ENCODE results near the gene MIA.
"Not testable (repeated sequence)": the region's sequence is repeated elsewhere in the genome, so short reads cannot be mapped to it uniquely, and the experiment has no call there.

Gene MIA

GRCh38 chr19:40768869-40769268 lies 6.5 kb upstream of the MIA start:
- Histone ChIP-seq H3K27ac (no peak overlapping the region), H3K4me1 (peaks cover 0 to 6% (median under 1%) of the 10 kb centered on the region in 10 experiments; a peak in 5 of 20 replicates), H3K9me3 (replicated peaks in 1 of 11) (peaks cover 4 to 30% (median 19%) of the 10 kb centered on the region in 11 experiments; a peak in 19 of 22 replicates), H4K20me1 (peaks cover 13 to 32% (median 26%) of the 10 kb centered on the region in 11 experiments; a peak in 20 of 22 replicates), H3K36me3 (peaks cover 44 to 86% (median 73%) of the 10 kb centered on the region in 11 experiments), H3K4me2 (no peak overlapping the region), H3K27me3 (no peaks in the 10 kb centered on the region), H3K4me3 (no peak overlapping the region), H3K9ac (no peak overlapping the region)
- no peak for TF ChIP-seq Cebpa-rat (IDR thresholded peaks at IDR 0.05)

- not testable (repeated sequence) for H3K27me3 ChIP-seq, H3K4me3 ChIP-seq, H3K9ac ChIP-seq, H3K27ac ChIP-seq, H3K4me2 ChIP-seq
- H3K36me3 ChIP-seq, result peaks cover 20 to 62% (median 49%) of the 10 kb centered on the region in 11 experiments
- H3K4me1 ChIP-seq, result peaks cover 20 to 30% (median 24%) of the 10 kb centered on the region in 10 experiments
- peaks cover 4 to 30% (median 19%) of the 10 kb centered on the region in 11 experiments; a peak in 19 of 22 replicates for H3K9me3 ChIP-seq (replicated peaks in 1 of 11)
- H4K20me1 ChIP-seq, result peaks cover 0 to 17% (median 3%) of the 10 kb centered on the region in 11 experiments; a peak in 11 of 22 replicates
These were observed 4.0 kb upstream of the MIA start for GRCh38 chr19:40771101-40771862.

- Histone ChIP-seq H3K4me2 (peak overlapping the region; percentile 31 to 96 (median 72); a peak in 21 of 22 replicates), H3K27me3 (no peaks in the 10 kb centered on the region), H3K27ac (no peak overlapping the region), H3K9me3 (replicated peaks in 1 of 11) (peaks cover 4 to 15% (median 11%) of the 10 kb centered on the region in 11 experiments; a peak in 18 of 22 replicates), H3K4me3 (no peak overlapping the region), H3K9ac (no peak overlapping the region), H4K20me1 (peaks cover 0 to 13% (median 7%) of the 10 kb centered on the region in 11 experiments; a peak in 8 of 22 replicates), H3K36me3 (peaks cover 4 to 19% (median 13%) of the 10 kb centered on the region in 11 experiments; a peak in 16 of 22 replicates), H3K4me1 (peaks cover 45 to 56% (median 49%) of the 10 kb centered on the region in 10 experiments)
- no peak for TF ChIP-seq Cebpa-rat (IDR thresholded peaks at IDR 0.05)
These were observed 306 bp downstream of the MIA start for GRCh38 chr19:40775632-40776022.

DNA sequence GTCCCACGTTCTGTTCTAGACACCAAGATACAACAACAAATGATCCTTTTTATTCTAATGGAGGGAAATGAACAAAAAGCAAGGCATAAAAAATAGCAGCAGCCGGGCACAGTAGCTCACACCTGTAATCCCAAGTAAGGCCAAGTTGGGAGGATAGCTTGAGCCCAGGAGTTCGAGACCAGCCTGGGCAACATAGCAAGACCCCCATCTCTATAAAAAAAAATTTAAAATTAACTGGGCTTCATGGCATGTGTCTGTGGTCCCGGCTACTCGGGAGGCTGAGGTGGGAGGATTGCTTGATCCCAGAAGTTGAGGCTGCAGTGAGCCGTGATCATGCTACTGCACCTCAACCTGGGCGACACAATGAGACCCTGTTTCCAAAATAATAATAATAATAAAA lies 1.0 kb downstream of the MIA start:
- peak overlapping the region in 3 of 10 experiments; percentile 43 to 53 (median 46); a peak in 3 of 20 replicates for H3K4me3 ChIP-seq
- H4K20me1 ChIP-seq, result peaks cover 0 to 13% (median 7%) of the 10 kb centered on the region in 11 experiments; a peak in 8 of 22 replicates
- H3K4me2 ChIP-seq, result peak overlapping the region; percentile 69 to 96 (median 87)
- H3K27me3 ChIP-seq, result no peaks in the 10 kb centered on the region
- peaks cover 0 to 13% (median 7%) of the 10 kb centered on the region in 11 experiments; a peak in 8 of 22 replicates for H3K36me3 ChIP-seq
- H3K9me3 ChIP-seq (replicated peaks in 1 of 11), result peaks cover 0 to 7% (median 4%) of the 10 kb centered on the region in 11 experiments; a peak in 10 of 22 replicates
- peak overlapping the region in 3 of 11 experiments; percentile 97 to 98 (median 98); a peak in 4 of 22 replicates for H3K27ac ChIP-seq
- peaks cover 46 to 64% (median 50%) of the 10 kb centered on the region in 10 experiments for H3K4me1 ChIP-seq
- TF ChIP-seq Cebpa-rat (IDR thresholded peaks at IDR 0.05), result no peak
- peak overlapping the region in 2 of 11 experiments; percentile 91 to 95; a peak in 3 of 22 replicates for H3K9ac ChIP-seq

DNA sequence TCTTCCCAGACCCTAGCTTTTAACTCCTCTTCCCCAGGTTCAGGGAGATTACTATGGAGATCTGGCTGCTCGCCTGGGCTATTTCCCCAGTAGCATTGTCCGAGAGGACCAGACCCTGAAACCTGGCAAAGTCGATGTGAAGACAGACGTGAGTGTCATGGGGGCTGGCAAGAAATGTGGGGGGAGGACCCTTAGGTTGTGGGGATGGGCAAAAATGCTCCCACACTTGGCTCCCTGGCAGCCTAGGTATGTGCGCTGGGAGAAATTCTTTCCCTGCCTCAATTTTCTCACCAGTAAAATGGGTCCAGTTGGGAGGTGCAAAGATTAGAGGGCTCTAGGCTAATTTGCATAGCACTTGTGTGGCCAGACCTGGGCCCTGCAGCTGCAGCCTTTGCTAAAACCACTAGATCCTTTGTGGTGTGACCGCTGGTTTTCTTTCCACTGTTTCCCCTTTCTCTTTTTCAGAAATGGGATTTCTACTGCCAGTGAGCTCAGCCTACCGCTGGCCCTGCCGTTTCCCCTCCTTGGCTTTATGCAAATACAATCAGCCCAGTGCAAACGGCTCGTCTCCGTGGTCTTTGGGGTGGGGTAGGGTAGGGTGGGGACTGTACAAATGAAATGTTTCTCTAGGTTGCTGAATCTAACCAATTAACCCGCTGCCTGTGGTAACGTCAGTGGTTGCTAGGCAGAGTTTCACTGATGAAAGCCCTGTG lies 1.8 kb downstream of the MIA start:
- no peak for TF ChIP-seq Cebpa-rat (IDR thresholded peaks at IDR 0.05)
- peak overlapping the region; percentile 86 to 95 (median 91) for H3K9ac ChIP-seq
- peaks cover 46 to 67% (median 51%) of the 10 kb centered on the region in 10 experiments for H3K4me1 ChIP-seq
- H4K20me1 ChIP-seq, result peaks cover 0 to 13% (median 7%) of the 10 kb centered on the region in 11 experiments; a peak in 8 of 22 replicates
- H3K36me3 ChIP-seq, result peaks cover 0 to 13% (median 3%) of the 10 kb centered on the region in 11 experiments; a peak in 11 of 22 replicates
- no peaks in the 10 kb centered on the region for H3K27me3 ChIP-seq
- H3K4me2 ChIP-seq, result peak overlapping the region; percentile 87 to 99 (median 95)
- peak overlapping the region; percentile 61 to 75 (median 66) for H3K4me3 ChIP-seq
- peak overlapping the region; percentile 92 to 100 (median 98) for H3K27ac ChIP-seq
- 0 out of 22 replicates have a peak, but pooled peaks cover 0 to under 1% (median 0%) of the 10 kb centered on the region in 11 experiments for H3K9me3 ChIP-seq (replicated peaks in 1 of 11)

DNA sequence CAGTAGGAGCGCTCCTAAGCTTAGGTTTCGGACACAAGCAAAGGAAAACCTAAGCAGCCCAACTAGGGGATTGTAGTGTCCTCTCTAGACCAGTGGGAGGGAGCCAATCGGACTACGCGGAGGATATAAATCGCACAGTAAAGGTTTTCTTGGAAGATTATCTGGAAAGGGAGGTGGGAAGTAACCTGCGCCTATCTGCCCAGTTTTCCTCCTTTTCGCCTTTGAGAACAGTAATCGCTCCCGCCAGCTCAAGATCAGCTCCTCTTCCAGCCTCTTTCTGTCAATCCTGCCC lies 2.3 kb downstream of the MIA start:
- peak overlapping the region; percentile 61 to 75 (median 66) for H3K4me3 ChIP-seq
- no peaks in the 10 kb centered on the region for H3K9me3 ChIP-seq (replicated peaks in 1 of 11)
- H3K36me3 ChIP-seq, result peaks cover 0 to 18% (median 6%) of the 10 kb centered on the region in 11 experiments; a peak in 8 of 22 replicates
- peak overlapping the region; percentile 87 to 99 (median 95) for H3K4me2 ChIP-seq
- no peak for TF ChIP-seq Cebpa-rat (IDR thresholded peaks at IDR 0.05)
- peaks cover 0 to 13% (median 7%) of the 10 kb centered on the region in 11 experiments; a peak in 8 of 22 replicates for H4K20me1 ChIP-seq
- H3K9ac ChIP-seq, result peak overlapping the region; percentile 86 to 95 (median 91)
- H3K27me3 ChIP-seq, result no peaks in the 10 kb centered on the region
- peaks cover 46 to 67% (median 51%) of the 10 kb centered on the region in 10 experiments for H3K4me1 ChIP-seq
- H3K27ac ChIP-seq, result peak overlapping the region; percentile 92 to 100 (median 98)

- peak within 1 kb of the TSS; percentile 86 to 95 (median 91) for H3K9ac ChIP-seq
- H3K9me3 ChIP-seq (replicated peaks in 1 of 11), result no peaks in the 10 kb centered on the region
- peak within 1 kb of the TSS; percentile 87 to 99 (median 95) for H3K4me2 ChIP-seq
- peak within 1 kb of the TSS; percentile 61 to 75 (median 66) for H3K4me3 ChIP-seq
- H3K27ac ChIP-seq, result peak within 1 kb of the TSS; percentile 92 to 100 (median 98)
- peaks cover 46 to 67% (median 51%) of the 10 kb centered on the region in 10 experiments for H3K4me1 ChIP-seq
- TF ChIP-seq Cebpa-rat (IDR thresholded peaks at IDR 0.05), result no peak
- peaks cover 0 to 13% (median 7%) of the 10 kb centered on the region in 11 experiments; a peak in 8 of 22 replicates for H4K20me1 ChIP-seq
- H3K27me3 ChIP-seq, result no peaks in the 10 kb centered on the region
- H3K36me3 ChIP-seq, result peaks cover 0 to 24% (median 6%) of the 10 kb centered on the region in 11 experiments; a peak in 8 of 22 replicates
These were observed 2.8 kb downstream of the MIA start, which contains the start of gene RAB4B for GRCh38 chr19:40777937-40778705. TSS of gene RAB4B (plus strand) at chr19:40778247. CDS start at chr19:40778376, 129 bp downstream.
